SIG-M5 treated with dmso at 0.1 percent for 504 hours (cell line): ENCODE data around the gene SOX4.

Experiments
- DNase-seq: peaks from one replicate; lab custom pipeline; 2025; ENCODE audit not compliant: unreplicated experiment; lab: John Stamatoyannopoulos, UW

Gene SOX4

GRCh38 chr6:21593927-21594415 lies 420 bp downstream of the SOX4 start:
- peak; percentile 52 for DNase-seq

GRCh38 chr6:21594416-21595281 lies 1.1 kb downstream of the SOX4 start:
- peak; percentile 26 for DNase-seq

- no peak for DNase-seq
These were observed 2.0 kb downstream of the SOX4 start for GRCh38 chr6:21595285-21596144.

- no peak for DNase-seq
These were observed 2.8 kb downstream of the SOX4 start for GRCh38 chr6:21596145-21596948.

- DNase-seq = peak; percentile 67
These were observed 3.6 kb downstream of the SOX4 start for GRCh38 chr6:21596949-21597682.

- DNase-seq = no peak
These were observed 4.5 kb downstream of the SOX4 start for GRCh38 chr6:21597801-21598673.

- no peak for DNase-seq
These were observed 5.1 kb downstream of the SOX4 start for GRCh38 chr6:21598674-21599023.

- DNase-seq = no peak
These were observed 5.6 kb downstream of the SOX4 start for GRCh38 chr6:21599051-21599696.

- no peak for DNase-seq
These were observed 7.9 kb downstream of the SOX4 start for GRCh38 chr6:21601339-21601923.

GRCh38 chr6:21601932-21602390 lies 8.4 kb downstream of the SOX4 start:
- no peak for DNase-seq

- DNase-seq = no peak
These were observed 9.8 kb downstream of the SOX4 start for GRCh38 chr6:21603082-21603952.

GRCh38 chr6:21604081-21604480 lies 10.5 kb downstream of the SOX4 start:
- DNase-seq = no peak

- DNase-seq = no peak
These were observed 11.6 kb downstream of the SOX4 start for GRCh38 chr6:21605166-21605565.

- DNase-seq = no peak
These were observed 15.1 kb downstream of the SOX4 start for GRCh38 chr6:21608601-21609000.

- DNase-seq = no peak
These were observed 16.4 kb downstream of the SOX4 start for GRCh38 chr6:21609881-21610329.

- peak; percentile 24 for DNase-seq
These were observed 16.8 kb downstream of the SOX4 start for GRCh38 chr6:21610341-21610740.

- no peak for DNase-seq
These were observed 17.9 kb downstream of the SOX4 start for GRCh38 chr6:21611485-21611884.
